Ishikawa (cell line): ENCODE data around the gene ATAD5.

Source experiments
- CEBPB ChIP-seq: IDR thresholded peaks from 2 replicates; pipeline ENCODE4 v1.6.1; 2012
- CREB1 ChIP-seq: IDR thresholded peaks from 2 replicates; pipeline ENCODE4 v1.6.1; 2012; ENCODE audit warnings: low read depth
- EGR1 ChIP-seq: IDR thresholded peaks from 2 replicates; pipeline ENCODE4 v1.6.1; 2012
- EP300 ChIP-seq: IDR thresholded peaks from 2 replicates; pipeline ENCODE4 v1.6.1; 2012; ENCODE audit warnings: borderline replicate concordance
- FOXM1 ChIP-seq: IDR thresholded peaks from 2 replicates; pipeline ENCODE4 v1.6.1; 2012; ENCODE audit warnings: low read depth, borderline replicate concordance
- MAX ChIP-seq: IDR thresholded peaks from 2 replicates; pipeline ENCODE4 v1.6.1; 2012
- NFIC ChIP-seq: IDR thresholded peaks from 2 replicates; pipeline ENCODE4 v1.6.1; 2012
- RAD21 ChIP-seq: IDR thresholded peaks from 2 replicates; pipeline ENCODE4 v1.6.1; 2012; ENCODE audit warnings: low read depth
- REST ChIP-seq: IDR thresholded peaks from 2 replicates; pipeline ENCODE4 v1.6.1; 2012; ENCODE audit warnings: low read depth, mild to moderate bottlenecking
- TAF1 ChIP-seq: IDR thresholded peaks from 2 replicates; pipeline ENCODE4 v1.6.1; 2012; ENCODE audit warnings: low read depth, mild to moderate bottlenecking
- TCF12 ChIP-seq: IDR thresholded peaks from 2 replicates; pipeline ENCODE4 v1.6.1; 2012; ENCODE audit warnings: low read depth
- TEAD4 ChIP-seq: IDR thresholded peaks from 2 replicates; pipeline ENCODE4 v1.6.1; 2012
- YY1 ChIP-seq: IDR thresholded peaks from 2 replicates; pipeline ENCODE4 v1.6.1; 2012; ENCODE audit warnings: low read depth
- ZBTB7A ChIP-seq: IDR thresholded peaks from 2 replicates; pipeline ENCODE4 v1.6.1; 2012; ENCODE audit warnings: low read depth
- TF ChIP-seq, protein P1 (sequence below): IDR thresholded peaks from 2 replicates; pipeline ENCODE4 v1.6.1; 2012

Gene ATAD5

DNA sequence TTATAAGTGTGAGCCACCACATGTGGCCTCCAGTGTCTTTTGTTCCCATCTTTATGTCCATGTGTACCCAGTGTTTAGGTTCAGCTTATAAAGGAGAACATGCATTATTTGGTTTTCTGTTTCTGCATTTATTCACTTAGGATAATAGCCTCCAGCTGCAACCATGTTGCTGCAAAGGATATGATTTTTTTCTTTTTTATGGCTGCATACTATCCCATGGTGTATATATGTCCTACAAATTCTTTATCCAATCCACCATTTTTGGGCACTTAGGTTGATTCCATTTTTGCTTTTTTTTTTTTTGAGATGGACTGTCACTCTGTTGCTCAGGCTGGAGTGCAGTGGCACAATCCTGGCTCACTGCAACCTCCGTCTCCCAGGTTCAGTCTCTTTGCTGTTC is 32.9 kb downstream of the ATAD5 start:
- TF ChIP-seq CEBPB, result no peak
- no peak for TF ChIP-seq EP300
- no peak for TF ChIP-seq ZBTB7A
- TF ChIP-seq TEAD4, result no peak
- TF ChIP-seq, protein P1, sequence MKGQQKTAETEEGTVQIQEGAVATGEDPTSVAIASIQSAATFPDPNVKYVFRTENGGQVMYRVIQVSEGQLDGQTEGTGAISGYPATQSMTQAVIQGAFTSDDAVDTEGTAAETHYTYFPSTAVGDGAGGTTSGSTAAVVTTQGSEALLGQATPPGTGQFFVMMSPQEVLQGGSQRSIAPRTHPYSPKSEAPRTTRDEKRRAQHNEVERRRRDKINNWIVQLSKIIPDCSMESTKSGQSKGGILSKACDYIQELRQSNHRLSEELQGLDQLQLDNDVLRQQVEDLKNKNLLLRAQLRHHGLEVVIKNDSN, result no peak
- no peak for TF ChIP-seq EGR1
- no peak for TF ChIP-seq YY1
- no peak for TF ChIP-seq MAX
- no peak for TF ChIP-seq CREB1
- TF ChIP-seq REST, result no peak
- no peak for TF ChIP-seq TAF1
- TF ChIP-seq FOXM1, result no peak
- TF ChIP-seq TCF12, result no peak
- TF ChIP-seq NFIC, result no peak
- no peak for TF ChIP-seq RAD21

- TF ChIP-seq, protein P1, result no peak
- TF ChIP-seq TEAD4 (no peak), MAX (no peak), CEBPB (no peak), FOXM1 (no peak), ZBTB7A (no peak), EP300 (no peak), CREB1 (no peak), REST (no peak), TAF1 (no peak), RAD21 (no peak), EGR1 (no peak), YY1 (no peak)
Measured at GRCh38 chr17:30869005-30869404, 37.2 kb downstream of the ATAD5 start.

GRCh38 chr17:30886187-30886586 is 54.4 kb downstream of the ATAD5 start:
- no peak for TF ChIP-seq EP300
- TF ChIP-seq, protein P1, result no peak
- TF ChIP-seq FOXM1, result no peak
- TF ChIP-seq REST, result no peak
- TF ChIP-seq YY1, result no peak
- TF ChIP-seq NFIC, result no peak
- TF ChIP-seq CEBPB, result no peak
- no peak for TF ChIP-seq ZBTB7A
- TF ChIP-seq TCF12, result no peak
- no peak for TF ChIP-seq TEAD4
- no peak for TF ChIP-seq RAD21
- TF ChIP-seq TAF1, result no peak
- no peak for TF ChIP-seq EGR1
- TF ChIP-seq MAX, result no peak
- no peak for TF ChIP-seq CREB1

DNA sequence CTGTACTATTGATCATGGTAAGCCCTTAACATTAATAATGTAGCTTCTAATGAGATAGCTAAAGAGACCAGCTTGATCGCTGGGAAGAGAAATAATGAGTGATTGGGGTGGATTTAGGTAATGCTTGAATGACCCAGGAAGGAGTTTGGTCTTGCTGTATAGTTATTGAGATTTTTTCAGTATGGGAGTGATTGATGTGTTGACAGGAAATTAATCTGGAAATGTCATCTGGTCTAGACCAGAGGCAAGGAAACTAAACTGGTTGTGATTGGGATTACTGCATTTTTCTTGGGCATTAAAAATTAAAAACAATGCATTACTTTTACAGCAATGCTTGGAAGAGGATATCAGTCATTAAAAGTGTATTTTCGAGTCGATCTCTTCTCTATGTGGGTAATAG is 62.5 kb downstream of the ATAD5 start:
- TF ChIP-seq RAD21 (no peak), TEAD4 (no peak), MAX (no peak), REST (no peak), TAF1 (no peak), ZBTB7A (no peak), FOXM1 (no peak), CEBPB (no peak), NFIC (no peak), CREB1 (no peak), EP300 (no peak), EGR1 (no peak), TCF12 (no peak)
- TF ChIP-seq, protein P1, result no peak
